Measurements from ENCODE around the gene TMEM203.
A peak's percentile ranks its signal among the peaks of the same experiment; 100 is the strongest.
"Not testable (repeated sequence)": the region's sequence is repeated elsewhere in the genome, so short reads cannot be mapped to it uniquely, and the experiment has no call there.

The TMEM203 gene

GRCh38 chr9:137241490-137242268 is 36.2 kb upstream of the TMEM203 start:
- no peak for DNase-seq

- DNase-seq = peak; percentile 87
Observed at GRCh38 chr9:137240841-137241489, 35.5 kb upstream of the TMEM203 start, which contains the start of gene TUBB4B. Gene TUBB4B (plus strand): TSS chr9:137241287. CDS start chr9:137241361, 74 bp downstream.

- DNase-seq = no peak
Observed at GRCh38 chr9:137240318-137240840, 34.9 kb upstream of the TMEM203 start.

- not testable (repeated sequence) for DNase-seq
Observed at GRCh38 chr9:137239541-137240200, 34.2 kb upstream of the TMEM203 start.

GRCh38 chr9:137237759-137238726 is 32.6 kb upstream of the TMEM203 start:
- DNase-seq = peak; percentile 7

- no peak for DNase-seq
Observed at GRCh38 chr9:137236936-137237421, 31.5 kb upstream of the TMEM203 start.

- no peak for DNase-seq
Observed at GRCh38 chr9:137236238-137236935, 30.9 kb upstream of the TMEM203 start.

GRCh38 chr9:137235424-137236237 is 30.2 kb upstream of the TMEM203 start:
- no peak for DNase-seq

- DNase-seq = no peak
Observed at GRCh38 chr9:137234758-137235423, 29.4 kb upstream of the TMEM203 start.

GRCh38 chr9:137234055-137234697 is 28.7 kb upstream of the TMEM203 start:
- DNase-seq = no peak

- no peak for DNase-seq
Observed at GRCh38 chr9:137233143-137233980, 27.9 kb upstream of the TMEM203 start.

GRCh38 chr9:137232510-137232909 is 27.1 kb upstream of the TMEM203 start:
- no peak for DNase-seq

- no peak for DNase-seq
Observed at GRCh38 chr9:137232101-137232500, 26.7 kb upstream of the TMEM203 start.

- no peak for DNase-seq
Observed at GRCh38 chr9:137231372-137232039, 26.1 kb upstream of the TMEM203 start.

- no peak for DNase-seq
Observed at GRCh38 chr9:137230705-137231371, 25.4 kb upstream of the TMEM203 start, which contains the start of gene SLC34A3. Gene SLC34A3 (plus strand): TSS chr9:137230901. CDS start chr9:137231703, 802 bp downstream.

- DNase-seq = no peak
Observed at GRCh38 chr9:137229903-137230704, 24.7 kb upstream of the TMEM203 start.

Data from NCI-H187 treated with DMSO at 0.1 percent for 48 hours (cell line).